NCI-H1105 (cell line): ENCODE measurements around the gene MINDY3.
"Not testable (repeated sequence)": the region's sequence is repeated elsewhere in the genome, so short reads cannot be mapped to it uniquely, and the experiment has no call there.

Experiments
- DNase-seq: peaks from one replicate; lab custom pipeline; 2025; lab: John Stamatoyannopoulos, UW

MINDY3 gene

DNA sequence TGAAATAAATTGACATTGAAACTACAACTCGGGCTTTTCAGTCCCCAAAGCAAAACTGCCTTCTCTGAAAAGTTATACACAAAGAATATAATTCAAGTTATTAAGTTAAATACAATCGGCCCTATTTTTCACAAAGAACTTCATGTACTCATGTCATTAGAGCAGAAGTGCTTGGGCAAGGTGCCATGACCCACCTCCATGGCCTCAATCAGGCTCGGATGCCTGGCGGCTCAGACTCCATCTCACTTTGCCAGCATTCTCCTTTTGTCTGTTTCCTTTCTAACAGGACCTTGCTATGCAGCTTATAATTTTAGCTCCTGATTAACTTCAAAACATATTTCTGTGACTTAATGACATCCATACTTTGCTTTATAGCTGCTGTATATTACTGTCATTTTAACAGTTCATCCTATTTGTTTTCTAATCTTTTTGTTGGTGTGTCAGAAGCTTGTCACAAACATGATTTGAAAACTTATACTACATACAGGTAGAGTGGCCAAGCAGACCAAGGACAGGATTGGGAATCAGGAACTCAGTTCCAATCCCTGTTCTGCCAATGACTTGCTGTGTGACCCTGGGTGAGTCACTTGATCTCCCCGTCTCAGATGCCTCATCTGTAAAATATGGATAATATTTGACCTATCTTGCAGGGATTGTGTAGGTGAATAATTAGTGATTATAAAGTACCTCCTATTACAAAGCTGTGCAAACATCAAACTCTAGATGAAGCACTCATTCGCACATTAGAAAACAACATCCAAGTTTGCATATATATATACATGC is 79.8 kb downstream of the MINDY3 start:
- peak; percentile 52 for DNase-seq

DNA sequence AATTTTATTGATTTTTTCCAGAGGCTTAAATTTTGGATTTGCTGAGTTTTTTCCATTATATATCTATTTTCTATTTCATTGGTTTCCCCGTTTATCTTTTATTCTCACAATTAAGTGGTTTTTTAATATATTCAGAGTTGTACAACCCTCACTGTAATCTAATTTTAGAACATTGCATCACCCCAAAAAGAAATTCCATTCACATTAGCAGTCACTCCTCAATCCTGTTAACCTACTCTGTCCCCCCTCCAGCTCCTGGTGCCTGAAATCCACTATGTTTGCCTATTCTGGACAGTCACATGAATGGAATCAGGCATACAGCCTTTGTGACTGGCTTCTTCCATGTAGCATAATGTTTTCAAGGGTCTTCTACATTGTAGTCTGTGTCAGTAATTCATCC is 84.8 kb downstream of the MINDY3 start:
- DNase-seq, result no peak

DNA sequence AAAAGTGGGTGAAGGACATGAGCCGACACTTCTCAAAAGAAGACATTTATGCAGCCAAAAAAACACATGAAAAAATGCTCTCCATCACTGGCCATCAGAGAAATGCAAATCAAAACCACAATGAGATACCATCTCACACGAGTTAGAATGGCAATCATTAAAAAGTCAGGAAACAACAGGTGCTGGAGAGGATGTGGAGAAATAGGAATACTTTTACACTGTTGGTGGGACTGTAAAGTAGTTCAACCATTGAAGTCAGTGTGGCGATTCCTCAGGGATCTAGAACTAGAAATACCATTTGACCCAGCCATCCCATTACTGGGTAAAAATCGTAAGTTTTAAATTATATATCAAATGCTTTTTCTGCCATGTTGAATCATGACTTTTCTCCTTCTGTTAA is 85.8 kb downstream of the MINDY3 start:
- not testable (repeated sequence) for DNase-seq

DNA sequence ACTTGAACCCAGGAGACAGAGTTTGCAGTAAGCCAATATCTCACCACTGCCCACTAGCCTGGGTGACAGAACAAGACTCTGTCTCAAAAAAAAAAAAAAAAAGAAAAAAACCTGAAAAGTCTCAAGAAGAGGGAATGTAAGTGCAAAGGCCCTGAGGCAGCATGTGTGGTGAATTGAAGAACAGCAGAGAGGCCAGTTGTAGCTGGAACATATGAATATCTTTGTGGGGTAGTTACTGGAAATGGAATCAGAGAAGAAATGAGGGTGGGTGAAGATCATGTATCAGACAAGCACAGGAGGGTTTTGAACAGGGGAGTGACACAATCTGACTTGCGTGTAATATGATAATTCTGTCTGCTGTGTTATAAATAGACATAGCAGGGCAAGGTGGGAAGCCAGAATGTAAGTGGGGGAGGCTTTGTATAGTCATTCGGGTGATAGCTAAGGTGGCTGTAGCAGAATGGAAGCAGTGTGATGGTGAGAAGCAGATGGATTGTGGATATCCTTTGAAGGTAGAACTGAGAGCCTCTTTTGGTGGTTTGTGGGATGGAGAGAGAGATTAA is 95.3 kb downstream of the MINDY3 start:
- DNase-seq, result no peak

DNA sequence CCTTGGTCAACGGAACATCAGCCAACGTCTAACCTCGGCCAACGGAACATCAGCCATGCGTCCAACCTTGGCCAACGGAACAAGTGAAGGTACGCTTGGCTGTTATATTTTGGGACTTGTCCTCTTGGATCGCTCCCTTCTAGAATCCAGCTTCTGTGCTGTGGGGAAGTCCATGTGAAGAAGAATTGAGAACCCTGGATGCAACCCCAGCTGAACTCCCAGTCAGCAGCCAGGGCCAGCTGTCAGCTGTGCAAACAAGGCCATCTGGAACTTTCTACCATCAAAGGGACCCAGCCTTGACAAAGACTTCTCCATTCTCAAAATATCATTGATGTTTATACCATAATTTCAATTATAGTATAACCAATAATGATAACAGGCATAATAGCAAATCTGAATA is 97.3 kb downstream of the MINDY3 start:
- DNase-seq, result no peak

DNA sequence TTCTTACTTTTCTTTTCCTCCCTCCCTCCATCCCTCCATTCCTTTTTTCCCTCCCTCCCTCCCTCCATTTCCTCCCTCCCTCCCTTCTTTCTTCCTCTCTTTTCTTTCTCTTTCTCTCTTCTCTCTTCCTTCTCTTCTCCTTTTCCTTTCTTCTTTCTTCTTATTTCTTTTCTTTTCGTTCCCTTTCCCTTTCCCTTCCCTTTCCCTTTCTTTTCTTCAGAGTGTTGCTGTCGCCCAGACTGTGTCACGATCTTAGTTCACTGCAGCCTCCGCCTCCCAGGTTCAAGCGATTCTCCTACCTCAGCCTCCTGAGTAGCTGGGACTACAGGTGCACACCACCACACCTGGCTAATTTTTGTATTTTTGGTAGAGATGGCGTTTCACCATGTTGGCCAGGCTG is 98.1 kb downstream of the MINDY3 start:
- DNase-seq, result not testable (repeated sequence)

DNA sequence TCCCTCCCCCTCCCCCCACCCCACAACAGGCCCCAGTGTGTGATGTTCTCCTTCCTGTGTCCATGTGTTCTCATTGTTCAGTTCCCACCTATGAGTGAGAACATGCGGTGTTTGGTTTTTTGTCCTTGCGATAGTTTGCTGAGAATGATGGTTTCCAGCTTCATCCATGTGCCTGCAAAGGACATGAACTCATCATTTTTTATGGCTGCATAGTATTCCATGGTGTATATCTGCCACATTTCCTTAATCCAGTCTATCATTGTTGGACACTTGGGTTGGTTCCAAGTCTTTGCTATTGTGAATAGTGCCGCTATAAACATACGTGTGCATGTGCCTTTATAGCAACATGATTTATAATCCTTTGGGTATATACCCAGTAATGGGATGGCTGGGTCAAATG is 99.1 kb downstream of the MINDY3 start:
- not testable (repeated sequence) for DNase-seq

DNA sequence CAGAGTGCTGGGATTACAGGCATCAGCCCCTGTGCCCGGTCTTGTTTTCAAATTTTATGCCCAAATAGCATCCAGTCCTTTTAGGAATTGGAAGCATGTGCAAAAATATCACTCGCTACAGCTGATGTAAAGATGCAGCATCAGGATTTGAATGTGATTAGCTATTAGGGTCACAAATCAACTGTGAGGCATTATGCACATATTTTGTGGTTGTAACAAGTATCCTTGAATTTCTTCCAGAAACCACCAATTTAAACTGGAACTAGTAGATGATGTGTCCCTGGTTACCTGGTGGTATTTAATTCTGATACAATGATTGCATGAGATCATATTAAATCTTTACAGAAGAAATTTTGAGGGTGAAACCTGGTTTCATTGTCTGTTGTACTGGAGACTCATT is 99.6 kb downstream of the MINDY3 start:
- no peak for DNase-seq

DNA sequence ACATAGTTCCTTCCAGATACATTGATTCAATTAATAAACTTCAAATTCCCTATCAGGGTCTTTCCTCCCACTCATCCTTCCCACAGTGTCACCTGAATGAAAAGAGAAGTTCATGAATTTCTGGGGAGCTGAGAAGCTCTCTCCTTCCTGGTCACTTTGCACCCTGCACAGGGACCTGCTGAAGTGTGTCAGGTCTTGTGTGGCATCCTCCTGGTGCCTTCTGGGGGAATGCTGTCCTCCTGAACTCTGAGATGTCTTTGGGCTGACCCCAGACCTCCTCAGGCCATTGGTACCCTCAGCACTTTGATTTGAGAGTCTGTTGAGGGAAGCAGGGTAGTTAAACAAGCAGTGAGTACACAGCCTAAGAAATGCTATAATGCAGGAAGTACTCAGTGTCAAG is 101.0 kb downstream of the MINDY3 start:
- DNase-seq, result no peak

DNA sequence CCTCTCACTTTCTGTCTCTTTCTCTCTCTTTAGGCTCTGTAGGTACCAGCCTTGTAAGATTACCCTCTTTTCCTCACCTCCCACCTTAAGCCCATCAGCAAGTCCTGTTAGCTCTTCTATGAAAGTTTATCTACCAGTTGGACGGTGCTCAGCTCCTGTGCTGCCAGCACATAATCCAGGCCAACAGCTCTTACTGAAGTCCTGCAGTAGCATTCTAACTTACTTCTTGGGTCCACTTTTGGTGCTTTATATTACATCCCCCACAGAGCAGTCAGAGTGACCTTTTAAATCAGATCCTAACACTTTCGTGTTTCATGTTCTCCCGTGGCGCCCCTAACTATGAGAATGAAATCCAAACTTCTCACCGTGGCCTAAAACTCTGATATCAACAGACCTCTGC is 101.7 kb downstream of the MINDY3 start:
- no peak for DNase-seq

DNA sequence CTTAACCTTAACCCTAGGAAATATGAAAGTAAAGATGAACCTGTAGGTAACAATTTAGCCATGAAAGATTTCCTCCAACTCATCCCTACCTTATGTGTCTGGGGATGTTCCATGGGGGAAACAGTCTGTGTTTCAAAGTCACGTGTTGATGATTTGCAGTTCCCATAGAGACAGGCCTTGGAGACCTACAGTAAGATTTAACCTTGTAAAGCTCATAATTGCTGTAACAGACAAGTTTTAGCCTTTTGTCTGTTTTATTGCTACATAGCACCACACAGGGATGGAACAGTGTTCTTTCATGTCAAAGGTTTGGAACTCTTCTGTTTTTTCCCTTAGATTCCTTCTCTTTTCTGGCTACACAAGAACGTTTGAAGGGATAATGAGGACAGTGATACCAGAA is 105.4 kb downstream of the MINDY3 start:
- DNase-seq, result no peak

DNA sequence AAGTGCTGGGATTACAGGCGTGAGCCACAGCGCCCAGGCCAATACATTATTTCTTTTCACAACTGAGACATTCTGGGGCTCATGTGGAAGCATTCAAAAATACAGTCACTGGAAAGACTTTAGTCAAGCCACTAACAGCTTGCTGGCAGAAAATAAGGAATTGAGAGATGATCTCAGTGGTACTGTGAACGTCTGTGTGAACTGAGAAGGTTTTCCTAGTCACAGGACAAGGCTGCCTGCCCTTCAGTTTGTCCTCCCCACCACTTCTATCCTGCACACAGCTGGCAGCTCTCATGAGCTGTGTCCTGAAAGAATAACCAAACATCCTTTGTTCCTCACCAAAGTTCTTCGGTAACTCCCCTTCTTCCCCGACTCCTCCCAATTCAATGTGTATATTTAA is 109.3 kb downstream of the MINDY3 start:
- DNase-seq, result no peak

DNA sequence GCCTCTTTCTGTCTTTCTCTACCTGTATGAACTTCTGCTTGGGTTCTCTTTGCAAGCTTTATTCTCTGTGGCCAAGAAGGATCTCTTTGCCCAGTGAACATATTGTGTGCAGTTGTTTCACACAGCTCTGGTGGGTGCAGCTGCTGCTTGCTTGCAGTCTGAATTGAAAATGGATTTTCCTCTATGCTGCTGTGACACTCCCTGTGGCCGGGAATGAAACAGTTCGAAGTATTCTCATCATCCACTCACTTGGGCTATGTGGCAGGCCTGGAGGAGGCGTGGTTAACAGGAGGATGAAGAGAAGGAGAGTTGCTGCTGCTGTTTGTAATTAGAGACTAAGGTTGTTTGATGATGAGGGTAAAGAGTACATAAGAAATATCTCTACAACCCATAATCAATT is 112.2 kb downstream of the MINDY3 start:
- no peak for DNase-seq

DNA sequence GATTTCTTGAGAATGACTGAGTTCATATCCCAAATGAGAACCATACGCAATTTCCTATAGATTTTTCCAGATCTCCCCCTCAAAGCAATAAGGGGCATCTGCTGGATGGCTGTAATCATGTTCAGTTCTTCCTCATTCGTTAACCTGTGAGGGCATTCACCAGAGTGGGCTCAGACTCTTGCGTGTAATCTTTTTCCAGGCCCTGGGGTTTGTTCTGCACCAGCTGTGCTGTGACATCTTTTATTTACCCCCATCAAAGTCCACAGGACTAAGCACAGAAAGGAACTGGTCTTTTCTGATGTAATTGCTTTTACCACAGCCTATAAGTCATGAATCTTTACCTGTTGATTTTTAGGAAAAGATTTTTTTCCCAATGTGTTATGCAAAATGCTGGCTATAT is 112.7 kb downstream of the MINDY3 start:
- DNase-seq, result no peak

DNA sequence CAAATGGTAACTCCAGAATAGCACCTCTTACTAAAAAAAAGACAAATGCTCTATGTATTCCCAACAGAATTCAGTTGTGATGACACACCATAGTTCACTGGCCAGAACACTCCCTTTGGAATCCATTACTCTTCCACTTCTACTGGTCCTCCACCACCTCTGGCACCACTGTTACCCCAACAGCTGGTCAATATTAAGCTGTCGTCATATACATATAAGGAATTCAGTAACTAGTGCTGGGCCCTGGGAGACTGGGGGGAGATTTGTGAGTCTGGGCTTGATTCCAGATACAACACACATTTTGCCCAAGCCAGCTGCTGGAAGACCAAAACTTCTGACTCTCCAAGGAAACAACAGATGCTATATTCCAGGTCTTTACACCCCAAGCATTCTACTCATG is 114.6 kb downstream of the MINDY3 start:
- DNase-seq, result no peak

DNA sequence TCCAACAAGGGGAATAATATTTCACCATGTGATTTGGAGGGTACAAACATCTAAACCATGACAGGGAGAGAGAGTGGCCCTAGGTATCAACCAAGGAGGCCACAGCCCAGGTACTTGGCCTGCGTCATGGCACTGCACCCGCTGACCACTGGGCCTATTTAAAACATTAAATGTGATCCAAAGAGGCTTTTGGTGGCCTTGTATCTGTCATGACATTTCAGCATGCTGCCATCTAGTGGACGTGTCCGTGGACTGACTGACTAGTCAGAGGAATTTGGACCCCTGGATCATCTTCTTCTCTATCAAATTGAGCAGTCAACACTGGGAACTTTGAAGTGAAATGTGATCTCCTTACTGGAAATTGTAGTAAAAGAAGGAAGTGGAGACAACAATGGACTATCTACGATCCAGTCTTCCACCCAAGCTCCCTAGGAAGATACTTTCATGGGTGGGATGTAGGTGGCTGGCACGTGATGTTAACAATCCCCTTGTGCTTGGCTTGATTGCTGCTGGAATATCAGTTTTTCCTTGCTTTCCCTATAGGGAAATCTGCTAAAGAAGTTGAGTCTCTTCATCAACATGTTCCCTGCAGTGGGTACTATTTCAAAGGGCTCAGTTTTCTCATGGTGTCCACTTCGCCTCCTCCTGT is 116.0 kb downstream of the MINDY3 start:
- DNase-seq, result peak; percentile 4

DNA sequence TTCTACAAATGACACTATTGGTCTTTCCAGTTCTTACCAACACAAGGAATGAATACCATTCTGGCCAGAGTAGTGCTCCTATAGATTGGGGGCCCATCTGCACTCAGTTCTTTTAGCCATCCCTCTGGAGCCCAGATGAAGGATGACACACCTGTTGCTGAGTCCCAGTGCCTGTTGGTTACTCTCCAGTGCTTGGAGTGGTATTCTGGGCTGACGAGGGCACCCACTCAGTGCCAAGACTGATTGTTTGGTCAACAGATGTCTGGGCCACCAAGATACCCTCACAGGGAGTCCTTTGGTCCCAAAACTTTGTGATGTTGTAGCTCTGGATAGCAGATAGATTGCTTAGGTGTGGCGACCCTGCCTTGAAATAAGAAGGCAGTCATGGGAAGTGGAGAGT is 116.9 kb downstream of the MINDY3 start:
- DNase-seq, result no peak

DNA sequence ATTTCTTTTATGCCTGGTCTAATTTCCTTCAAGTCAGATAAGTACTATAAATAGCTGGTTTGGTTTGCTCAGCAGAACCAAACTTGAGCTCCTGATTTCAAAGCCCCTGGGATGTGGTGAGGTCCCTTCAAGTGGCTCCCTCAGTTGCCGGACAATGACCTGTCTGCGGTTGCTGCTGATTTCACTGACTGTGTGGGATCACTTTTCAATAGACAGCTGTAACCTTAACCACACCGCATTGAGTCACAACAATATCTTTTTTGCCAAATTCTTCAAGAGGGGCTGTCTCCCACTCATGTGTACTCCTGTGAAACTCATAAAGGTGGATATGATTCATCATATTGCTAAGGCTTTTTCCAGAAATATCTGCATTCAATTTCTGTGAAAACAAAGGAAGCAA is 117.5 kb downstream of the MINDY3 start:
- DNase-seq, result no peak

DNA sequence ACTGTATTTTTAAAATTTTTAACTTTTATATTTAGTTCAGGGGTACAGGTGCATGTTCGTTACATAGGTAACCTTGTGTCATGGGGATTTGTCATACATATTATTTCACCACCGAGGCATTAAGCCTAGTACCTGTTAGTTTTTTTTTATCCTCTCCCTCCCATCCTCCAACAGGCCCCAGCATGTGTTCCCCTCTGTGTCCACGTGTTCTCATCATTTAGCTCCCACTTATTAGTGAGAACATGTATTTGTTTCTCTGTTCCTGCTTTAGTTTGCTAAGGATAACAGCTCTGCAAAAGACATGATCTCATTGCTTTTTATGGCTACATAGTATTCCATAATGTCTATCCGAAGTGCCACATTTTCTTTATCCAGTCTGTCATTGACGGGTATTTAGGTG is 118.2 kb downstream of the MINDY3 start:
- no peak for DNase-seq

DNA sequence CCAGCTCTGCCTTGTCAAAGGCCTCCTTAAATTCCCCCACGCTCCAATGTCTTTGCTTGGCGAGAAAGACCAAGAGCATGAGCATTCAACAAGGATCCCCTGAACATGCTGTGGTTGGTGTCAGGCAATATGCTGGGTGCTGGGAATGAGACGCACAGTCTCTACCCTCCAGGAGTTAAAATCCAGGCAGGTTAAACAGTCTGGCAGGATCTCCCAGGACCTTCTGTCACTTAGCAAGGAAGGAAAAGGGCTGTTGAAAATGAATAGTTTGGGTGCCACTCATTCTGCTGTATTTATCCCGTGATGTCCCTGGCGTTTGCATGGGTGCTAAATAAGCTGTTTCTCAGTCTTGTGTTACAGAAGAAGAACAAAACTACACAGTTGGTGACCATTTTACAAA is 118.7 kb downstream of the MINDY3 start:
- no peak for DNase-seq

DNA sequence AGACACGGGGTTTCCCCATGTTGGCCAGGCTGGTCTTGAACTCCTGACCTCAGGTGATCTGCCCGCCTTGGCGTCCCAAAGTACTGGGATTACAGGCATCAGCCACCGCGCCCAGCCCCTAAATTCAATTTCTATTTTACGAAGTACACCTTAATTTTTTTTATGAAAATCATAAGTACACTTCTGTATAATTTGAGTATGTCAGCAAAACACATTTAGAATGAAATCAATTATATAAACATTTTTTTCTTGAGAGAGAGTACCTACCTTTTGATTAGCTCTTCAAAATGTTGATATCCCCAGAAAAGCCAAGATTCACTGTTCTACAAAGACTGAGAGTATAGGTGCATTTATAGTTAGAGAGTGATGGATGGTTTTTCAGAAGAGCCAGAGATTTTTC is 120.0 kb downstream of the MINDY3 start:
- no peak for DNase-seq

DNA sequence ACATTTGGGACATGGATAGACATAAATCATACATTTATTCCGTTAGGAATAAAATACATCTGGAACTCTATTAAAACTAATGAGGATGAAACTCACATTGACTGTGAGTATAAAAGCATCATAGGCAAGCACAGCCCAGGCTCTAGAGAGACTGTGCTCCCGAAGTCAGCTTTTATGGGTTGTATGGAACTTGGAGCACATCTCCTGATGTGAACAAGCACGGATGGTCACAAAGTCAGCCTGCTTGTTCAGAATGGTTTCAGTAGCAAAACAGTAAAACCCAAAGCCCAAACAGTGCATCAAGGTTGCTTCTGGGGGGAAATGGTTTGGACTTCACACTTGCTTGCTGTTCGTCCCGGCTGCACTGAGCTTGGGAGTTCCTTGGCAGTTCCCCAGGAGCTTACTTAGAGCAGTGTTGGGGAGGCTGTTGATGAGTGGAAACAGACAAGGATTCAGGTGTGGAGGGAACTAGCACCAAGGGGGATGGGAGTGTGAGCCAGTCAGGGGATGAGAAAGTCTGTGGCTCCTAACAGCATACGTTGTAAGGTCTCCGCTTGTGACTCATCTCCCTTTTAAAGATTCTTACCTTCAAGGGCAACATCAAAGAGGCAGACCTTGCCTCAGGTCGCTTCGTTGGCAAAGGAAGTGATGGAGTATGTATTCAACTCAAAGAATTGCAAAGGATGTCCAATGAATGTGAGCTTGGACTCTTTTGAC is 120.9 kb downstream of the MINDY3 start:
- no peak for DNase-seq
